SU-DHL-6 (cell line): Measurements from ENCODE around the gene WDR5B.

Experiments used
- H2AFZ ChIP-seq: fragments of 200-600 bp; sonication (generic); 2 replicates; pipeline ENCODE4 v1.6.1; 2014; ENCODE audit warnings: low read depth, mild to moderate bottlenecking, moderate library complexity, mixed read lengths, antibody characterized with exemption, low read length; ENCODE audit not compliant: severe bottlenecking
- H3F3A ChIP-seq: fragments of 200-600 bp; shearing (Covaris generic); 2 replicates; pipeline ENCODE4 v1.6.0; 2016; ENCODE audit warnings: antibody characterized with exemption, mild to moderate bottlenecking; ENCODE audit not compliant: insufficient read depth
- H3K27ac ChIP-seq: fragments of 200-600 bp; sonication (generic); 2 replicates; pipeline ENCODE4 v1.5.1; 2016; ENCODE audit warnings: low read depth, mild to moderate bottlenecking, low read length, moderate library complexity, mixed read lengths
- H3K27me3 ChIP-seq: fragments of 200-600 bp; sonication (generic), shearing (Covaris generic); 2 replicates; pipeline ENCODE4 v1.6.0; 2014; ENCODE audit warnings: mild to moderate bottlenecking, low read length
- H3K36me3 ChIP-seq: fragments of 200-600 bp; sonication (generic); 2 replicates; pipeline ENCODE4 v1.6.1; 2014; ENCODE audit warnings: mild to moderate bottlenecking, low read length, mixed read lengths
- H3K4me2 ChIP-seq: fragments of 300-600, 200-600 bp; shearing (Covaris generic), sonication (generic); 2 replicates; pipeline ENCODE4 v1.6.0; 2014; ENCODE audit warnings: low read length, low read depth, mild to moderate bottlenecking; ENCODE audit not compliant: poor library complexity, severe bottlenecking
- H3K4me3 ChIP-seq: fragments of 200-600 bp; sonication (generic); 2 replicates; pipeline ENCODE4 v1.5.1; 2014; ENCODE audit warnings: antibody characterized with exemption, low read length, mild to moderate bottlenecking, mixed read lengths; ENCODE audit not compliant: insufficient read depth, poor library complexity, severe bottlenecking
- H3K79me2 ChIP-seq: fragments of 200-600 bp; sonication (generic); 2 replicates; pipeline ENCODE4 v1.6.1; 2014; ENCODE audit warnings: mild to moderate bottlenecking, low read length, moderate library complexity; ENCODE audit not compliant: insufficient read depth
- H3K9ac ChIP-seq: fragments of 200-600 bp; sonication (generic); 2 replicates; pipeline ENCODE4 v1.7.0; 2014; ENCODE audit warnings: mild to moderate bottlenecking, low read length
- H3K9me2 ChIP-seq: fragments of 200-600 bp; sonication (generic); replicated peaks from 2 replicates; pipeline ENCODE4 v1.6.1; 2014; ENCODE audit warnings: low read length; ENCODE audit not compliant: insufficient read depth
- H3K9me3 ChIP-seq: fragments of 200-600 bp; sonication (generic); 2 replicates; pipeline ENCODE4 v1.6.1; 2014; ENCODE audit warnings: low read length, mixed read lengths; ENCODE audit not compliant: insufficient read depth
- H4K20me1 ChIP-seq: fragments of 200-600 bp; sonication (generic); 2 replicates; pipeline ENCODE4 v1.6.1; 2014; ENCODE audit warnings: low read depth, mild to moderate bottlenecking, antibody characterized with exemption, low read length, moderate library complexity, mixed read lengths
- CTCF ChIP-seq: fragments of 200-600 bp; sonication (generic); IDR thresholded peaks from one replicate; pipeline ENCODE4 v1.5.1; 2017; ENCODE audit warnings: antibody characterized with exemption, mild to moderate bottlenecking, low read length, moderate library complexity; ENCODE audit not compliant: insufficient read depth, poor library complexity, severe bottlenecking
- EZH2phosphoT487 ChIP-seq: fragments of 200-600 bp; sonication (generic), shearing (Covaris generic); conservative IDR thresholded peaks from 2 replicates; pipeline ENCODE4 v1.6.1; 2018; ENCODE audit warnings: mild to moderate bottlenecking, antibody characterized with exemption, low read length, moderate library complexity, mixed read lengths

WDR5B gene

GRCh38 chr3:122415762-122416654 is at the start of gene WDR5B:
Gene WDR5B, minus strand, starts transcription at chr3:122416062. Its CDS starts 534 bp downstream, at chr3:122415528.
- no peaks in the 10 kb centered on the region for H3K27me3 ChIP-seq
- H3F3A ChIP-seq: peaks cover 16% of the 10 kb centered on the region
- no peak for TF ChIP-seq EZH2phosphoT487
- no peak for TF ChIP-seq CTCF
- H4K20me1 ChIP-seq: no peaks in the 10 kb centered on the region
- peak within 1 kb of the TSS; percentile 79 for H3K9ac ChIP-seq
- peaks cover 14% of the 10 kb centered on the region for H3K79me2 ChIP-seq
- no peaks in the 10 kb centered on the region for H3K9me3 ChIP-seq
- H2AFZ ChIP-seq: peak within 1 kb of the TSS; percentile 53
- peak within 1 kb of the TSS; percentile 84 for H3K27ac ChIP-seq
- peak within 1 kb of the TSS; percentile 91 for H3K4me3 ChIP-seq
- peak within 1 kb of the TSS; percentile 89 for H3K4me2 ChIP-seq
- H3K9me2 ChIP-seq: no peaks in the 10 kb centered on the region
- H3K36me3 ChIP-seq: no peaks in the 10 kb centered on the region; the same call in 1 of the 2 replicates

- Histone ChIP-seq H3K4me2 (no peak overlapping the region), H3K9me3 (no peaks in the 10 kb centered on the region)
Observed at GRCh38 chr3:122464659-122465058, 48.8 kb upstream of the WDR5B start.

GRCh38 chr3:122462406-122462805 is 46.5 kb upstream of the WDR5B start:
- Histone ChIP-seq H3K79me2 (no peaks in the 10 kb centered on the region; the same call in 1 of the 2 replicates), H4K20me1 (no peaks in the 10 kb centered on the region)

More at GRCh38 chr3:122464659-122465058, 48.8 kb upstream of the WDR5B start:
- H4K20me1 ChIP-seq: 0 out of 2 replicates have a peak, but pooled peaks cover 2% of the 10 kb centered on the region
- H3K9ac ChIP-seq: no peak overlapping the region
- no peak for TF ChIP-seq CTCF
- no peak for TF ChIP-seq EZH2phosphoT487
- no peak overlapping the region for H2AFZ ChIP-seq
- peaks cover 26% of the 10 kb centered on the region; the same call in 1 of the 2 replicates for H3K36me3 ChIP-seq
- peaks cover 20% of the 10 kb centered on the region for H3K79me2 ChIP-seq
- H3K27ac ChIP-seq: no peak overlapping the region
- H3K9me2 ChIP-seq: no peaks in the 10 kb centered on the region
- H3K27me3 ChIP-seq: no peaks in the 10 kb centered on the region
- H3K4me3 ChIP-seq: no peak overlapping the region
- H3F3A ChIP-seq: 0 out of 2 replicates have a peak, but pooled peaks cover 8% of the 10 kb centered on the region

More at GRCh38 chr3:122462406-122462805, 46.5 kb upstream of the WDR5B start:
- Histone ChIP-seq H3K36me3 (peaks cover 26% of the 10 kb centered on the region; the same call in 1 of the 2 replicates), H2AFZ (no peak overlapping the region), H3F3A (0 out of 2 replicates have a peak, but pooled peaks cover 8% of the 10 kb centered on the region), H3K4me2 (no peak overlapping the region), H3K27ac (no peak overlapping the region), H3K4me3 (no peak overlapping the region), H3K27me3 (no peaks in the 10 kb centered on the region), H3K9me3 (no peaks in the 10 kb centered on the region), H3K9me2 (no peaks in the 10 kb centered on the region), H3K9ac (no peak overlapping the region)
- TF ChIP-seq CTCF (no peak), EZH2phosphoT487 (no peak)
